K562 (cell line): ENCODE measurements around the gene ANKRD11. TPM values are rescaled to one million over a fixed set of nuclear protein-coding genes. Genes with fewer than 3 reads are reported as not detected.

ENCODE experiments used
- ATAC-seq: fragments of 200-7000 bp; cut with Tn5 transposase; 3 replicates; pipeline ENCODE4 v1.9.1; 2020; ENCODE audit warnings: moderate library complexity
- BruUV-seq: library from RNA; stranded (reverse); fragments of 400-500 nt; replicated peaks from 2 replicates; lab custom pipeline; 2021; lab: Mats Ljungman, UMichigan
- CTCF ChIA-PET: fragments of 300-600 bp; formaldehyde crosslinking; extraction: SDS; loops from one replicate; lab custom pipeline; 2021; ENCODE audit warnings: low intra/inter-chr PET ratio; lab: Yijun Ruan, JAX
- POLR2A ChIA-PET: fragments of 300-600, 350-650 bp; sonication (Branson Sonifier 250); formaldehyde crosslinking; extraction: SDS; loops from one replicate; lab custom pipeline; 2021; ENCODE audit warnings: antibody characterized with exemption, inconsistent platforms; lab: Yijun Ruan, JAX
- DNase-seq, 4 experiments: peaks; one replicate each; pipeline versions ENCODE4 v3.0.0 to v3.0.0-alpha.2; 2011 to 2018; ENCODE audit warnings: low spot score in 3 of 4, mixed read lengths in 3 of 4; ENCODE audit errors: extremely low read depth in 1 of 4
- FAIRE-seq: peaks from 2 replicates; lab custom pipeline; 2011; peaks lifted over from hg19 to GRCh38; lab: Jason Lieb, UNC
- H2AFZ ChIP-seq: 2 replicates; pipeline ENCODE4 v1.6.0; 2011; ENCODE audit warnings: low read depth, low read length, control low read depth, inconsistent platforms
- H3K27ac ChIP-seq: fragments of 200-600 bp; 3 replicates; pipeline ENCODE4 v1.8.0; 2011; ENCODE audit warnings: low read depth, mild to moderate bottlenecking, control low read depth, inconsistent platforms, low read length, moderate library complexity, mixed read lengths; ENCODE audit errors: extremely low read depth
- H3K27me3 ChIP-seq, 2 experiments: fragments of 300-600 bp in 1 of 2; 2 replicates in 1 of 2; 3 replicates in 1 of 2; pipeline versions ENCODE4 v1.6.0 to v1.8.0; 2011; ENCODE audit warnings: inconsistent platforms in 2 of 2, low read length in 2 of 2, mild to moderate bottlenecking in 1 of 2, mixed read lengths in 1 of 2, moderate library complexity in 1 of 2; ENCODE audit not compliant: control insufficient read depth in 2 of 2, insufficient read depth in 2 of 2
- H3K36me3 ChIP-seq: fragments of 300-600 bp; 3 replicates; pipeline ENCODE4 v1.8.0; 2011; ENCODE audit warnings: mild to moderate bottlenecking, low read length, inconsistent platforms; ENCODE audit not compliant: control insufficient read depth, insufficient read depth
- H3K4me1 ChIP-seq, 2 experiments: fragments of 200-600 bp in 1 of 2; replicated peaks in 1 of 2; 2 replicates in 1 of 2; 3 replicates in 1 of 2; pipeline versions ENCODE4 v1.5.1 to v1.8.0; 2011; ENCODE audit warnings: inconsistent platforms in 2 of 2, low read length in 2 of 2, mild to moderate bottlenecking in 1 of 2, mixed read lengths in 1 of 2, moderate library complexity in 1 of 2; ENCODE audit not compliant: control insufficient read depth in 2 of 2, insufficient read depth in 2 of 2
- H3K4me2 ChIP-seq: 2 replicates; pipeline ENCODE4 v1.6.1; 2011; ENCODE audit warnings: low read length, control low read depth, inconsistent platforms, mixed read lengths; ENCODE audit not compliant: insufficient read depth
- H3K4me3 ChIP-seq: fragments of 200-600 bp; sonication (generic), shearing (Covaris generic); 2 replicates; pipeline ENCODE4 v1.5.1; 2016; ENCODE audit warnings: control low read depth, inconsistent platforms
- H3K79me2 ChIP-seq: fragments of 200-600 bp; 3 replicates; pipeline ENCODE4 v1.8.0; 2011; ENCODE audit warnings: low read length, inconsistent platforms; ENCODE audit not compliant: control insufficient read depth, insufficient read depth
- H3K9ac ChIP-seq, 2 experiments: 2 replicates each; pipeline versions ENCODE4 v1.6.0 to v1.6.1; 2011; ENCODE audit warnings: low read depth in 2 of 2, low read length in 2 of 2, control low read depth in 1 of 2, inconsistent platforms in 1 of 2, mild to moderate bottlenecking in 1 of 2, mixed read lengths in 1 of 2; ENCODE audit not compliant: insufficient read depth in 1 of 2
- H3K9me1 ChIP-seq: one replicate; pipeline ENCODE4 v1.6.0; 2011; ENCODE audit warnings: inconsistent platforms, mild to moderate bottlenecking, low read length, moderate library complexity; ENCODE audit not compliant: control insufficient read depth, insufficient read depth
- H3K9me3 ChIP-seq: replicated peaks from 2 replicates; pipeline ENCODE4 v1.5.1; 2011; ENCODE audit warnings: low read depth, low read length, inconsistent platforms; ENCODE audit not compliant: control insufficient read depth, insufficient read depth
- H4K20me1 ChIP-seq: replicated peaks from 2 replicates; pipeline ENCODE4 v1.6.1; 2011; ENCODE audit warnings: low read length, inconsistent platforms, mixed read lengths; ENCODE audit not compliant: control insufficient read depth, insufficient read depth
- AFF4 ChIP-seq: sonication (generic); formaldehyde crosslinking; IDR thresholded peaks from 2 replicates; pipeline ENCODE4 v1.8.0; 2023; ENCODE audit warnings: mild to moderate bottlenecking, missing genetic modification reagents
- MBD2 ChIP-seq: sonication (generic); IDR thresholded peaks from 2 replicates; pipeline ENCODE4 v1.6.1; 2016; ENCODE audit warnings: low read depth, borderline replicate concordance
- SNIP1 ChIP-seq: fragments of 450-650 bp; IDR thresholded peaks from 2 replicates; pipeline ENCODE4 v1.7.1; 2017; ENCODE audit warnings: low read depth, mild to moderate bottlenecking
- WGBS: fragments of 100-300 bp; shearing (Covaris generic); methylation state at CpG from one replicate; pipeline ENCODE4 v1.1.6; 2016; ENCODE audit warnings: low coverage, mixed read lengths; ENCODE audit not compliant: insufficient coverage; ENCODE audit errors: missing lambda C conversion rate; 5-methylcytosine and 5-hydroxymethylcytosine counted together
- in situ Hi-C: fragments of 300-500 bp; cut with MboI; formaldehyde crosslinking; loops from 4 replicates; pipeline ENCODE4 v1.15.0; 2018; ENCODE audit warnings: inconsistent platforms, mixed read lengths
- intact Hi-C: fragments of 100-400 bp; cut with micrococcal nuclease; formaldehyde crosslinking; loops from 2 replicates; pipeline ENCODE4 v1.14.2; 2022
- polyA plus RNA-seq, 8 experiments: library from polyadenylated mRNA; depleted of rRNA in 4 of 8; stranded (reverse) in 5 of 8; unstranded in 3 of 8; fragments of >200 nt; fragmentation: Nextera tagmentation in 2 of 8; fragmentation: Illumina TruSeq in 1 of 8; extraction: Ambion mirVana in 2 of 8; extraction: Trizol in 1 of 8; gene quantifications; 2 replicates each; pipeline versions ENCODE4 v1.2.1 to v1.2.3, GENCODE V29; 2011 to 2014; ENCODE audit warnings: inconsistent platforms in 1 of 8, missing spikeins in 1 of 8
- total RNA-seq, 7 experiments: library from RNA; depleted of rRNA in 6 of 7; stranded (reverse); fragments of >200 nt in 6 of 7; fragmentation: Illumina TruSeq in 2 of 7; extraction: Trizol in 2 of 7; gene quantifications; 2 replicates each; pipeline versions ENCODE4 v1.2.1 to v1.2.3, GENCODE V29; 2011 to 2021; ENCODE audit warnings: low replicate concordance in 1 of 7
- TF ChIP-seq, protein P1 (sequence below), 2 experiments: fragments of 450-650 bp; conservative IDR thresholded peaks; 2 replicates each; pipeline ENCODE4 v1.6.1; 2017; ENCODE audit warnings: mild to moderate bottlenecking in 2 of 2, moderate library complexity in 2 of 2
- TF ChIP-seq, protein P2 (sequence below), 2 experiments: fragments of 450-650 bp; IDR thresholded peaks; 2 replicates each; pipeline ENCODE4 v1.6.1; 2016; ENCODE audit warnings: mild to moderate bottlenecking in 2 of 2, borderline replicate concordance in 1 of 2, low read depth in 1 of 2, moderate library complexity in 1 of 2

ANKRD11 gene
- total and polyA plus RNA-seq, 9 of the 15 experiments (the other 6 are each of a cell fraction or from before 2014, with no cell fraction given), result 4.7 to 126 (median 31.7) TPM

DNA sequence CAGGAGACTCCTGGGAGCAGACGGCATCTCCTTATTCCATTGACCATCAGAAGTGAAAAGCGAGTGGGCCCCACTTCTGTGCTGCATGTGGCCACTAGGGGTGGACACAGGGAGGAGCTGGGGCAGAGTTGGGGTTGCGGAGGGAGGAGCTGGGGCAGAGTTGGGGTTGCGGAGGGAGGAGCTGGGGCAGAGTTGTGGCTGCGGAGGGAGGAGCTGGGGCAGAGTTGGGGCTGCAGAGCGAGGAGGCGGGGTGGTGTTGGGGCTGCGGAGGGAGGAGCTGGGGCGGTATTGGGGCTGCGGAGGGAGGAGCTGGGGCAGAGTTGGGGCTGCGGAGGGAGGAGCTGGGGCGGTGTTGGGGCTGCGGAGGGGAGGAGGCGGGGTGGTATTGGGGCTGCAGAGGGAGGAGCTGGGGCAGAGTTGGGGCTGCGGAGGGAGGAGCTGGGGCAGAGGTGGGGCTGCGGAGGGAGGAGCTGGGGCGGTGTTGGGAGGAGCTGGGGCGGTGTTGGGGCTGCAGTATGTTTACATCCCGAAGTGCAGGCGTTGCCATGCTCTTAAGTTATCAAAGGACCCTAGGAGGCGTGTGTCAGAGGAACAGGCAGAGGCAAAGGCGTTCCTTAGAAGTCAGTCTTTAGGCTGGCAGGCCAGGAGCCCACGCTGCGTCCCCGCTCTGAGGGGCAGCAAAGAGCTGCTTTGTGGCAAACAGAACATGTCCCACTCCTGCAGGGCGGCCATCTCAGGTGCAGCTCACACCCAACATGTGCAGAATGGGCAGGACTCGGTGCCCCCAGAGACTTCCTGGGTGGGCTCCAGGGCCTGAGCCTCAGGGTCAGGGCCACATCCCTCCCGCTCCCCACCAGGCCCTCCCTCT lies 196.9 kb downstream of the ANKRD11 start:
- Histone ChIP-seq H3K79me2 (peaks cover 69% of the 10 kb centered on the region), H3K9me3 (no peaks in the 10 kb centered on the region), H3K9me1 (peaks cover 16% of the 10 kb centered on the region), H2AFZ (no peak overlapping the region), H4K20me1 (peaks cover 45% of the 10 kb centered on the region), H3K4me3 (no peak overlapping the region), H3K27me3 (no peaks in the 10 kb centered on the region), H3K4me2 (no peak overlapping the region), H3K9ac (peak overlapping the region in 1 of 2 experiments; percentile 56; a peak in 2 of 4 replicates), H3K4me1 (peaks cover 8 to 58% of the 10 kb centered on the region in 2 experiments; a peak in 4 of 5 replicates), H3K27ac (no peak overlapping the region), H3K36me3 (peaks cover 42% of the 10 kb centered on the region; the same call in 2 of the 3 replicates)
- WGBS, result 61% methylated on average over 16 of the region's 28 CpGs
- BruUV-seq, result no TSS peak
- intact Hi-C loops, result no loop called here
- peak; percentile 53 for ATAC-seq
- DNase-seq, result peak; percentile 55 to 73 (median 65)
- POLR2A ChIA-PET, result interaction anchor here (0.6 to 2.4 kb wide), 8 partner anchors 8 to 195 kb away, joined by 3 to 14 read pairs (median 4); no protein-coding TSS in a partner anchor
- in situ Hi-C loops, result no loop called here
- CTCF ChIA-PET, result no interaction called here
- no peak for FAIRE-seq
- TF ChIP-seq, protein P1, sequence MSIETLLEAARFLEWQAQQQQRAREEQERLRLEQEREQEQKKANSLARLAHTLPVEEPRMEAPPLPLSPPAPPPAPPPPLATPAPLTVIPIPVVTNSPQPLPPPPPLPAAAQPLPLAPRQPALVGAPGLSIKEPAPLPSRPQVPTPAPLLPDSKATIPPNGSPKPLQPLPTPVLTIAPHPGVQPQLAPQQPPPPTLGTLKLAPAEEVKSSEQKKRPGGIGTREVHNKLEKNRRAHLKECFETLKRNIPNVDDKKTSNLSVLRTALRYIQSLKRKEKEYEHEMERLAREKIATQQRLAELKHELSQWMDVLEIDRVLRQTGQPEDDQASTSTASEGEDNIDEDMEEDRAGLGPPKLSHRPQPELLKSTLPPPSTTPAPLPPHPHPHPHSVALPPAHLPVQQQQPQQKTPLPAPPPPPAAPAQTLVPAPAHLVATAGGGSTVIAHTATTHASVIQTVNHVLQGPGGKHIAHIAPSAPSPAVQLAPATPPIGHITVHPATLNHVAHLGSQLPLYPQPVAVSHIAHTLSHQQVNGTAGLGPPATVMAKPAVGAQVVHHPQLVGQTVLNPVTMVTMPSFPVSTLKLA (conservative IDR thresholded peaks at IDR 0.05), result peak; percentile 22 to 37; a peak in 1 of 4 replicates
- peak; percentile 62 for TF ChIP-seq SNIP1
- peak; percentile 73 for TF ChIP-seq MBD2
- TF ChIP-seq, protein P2, sequence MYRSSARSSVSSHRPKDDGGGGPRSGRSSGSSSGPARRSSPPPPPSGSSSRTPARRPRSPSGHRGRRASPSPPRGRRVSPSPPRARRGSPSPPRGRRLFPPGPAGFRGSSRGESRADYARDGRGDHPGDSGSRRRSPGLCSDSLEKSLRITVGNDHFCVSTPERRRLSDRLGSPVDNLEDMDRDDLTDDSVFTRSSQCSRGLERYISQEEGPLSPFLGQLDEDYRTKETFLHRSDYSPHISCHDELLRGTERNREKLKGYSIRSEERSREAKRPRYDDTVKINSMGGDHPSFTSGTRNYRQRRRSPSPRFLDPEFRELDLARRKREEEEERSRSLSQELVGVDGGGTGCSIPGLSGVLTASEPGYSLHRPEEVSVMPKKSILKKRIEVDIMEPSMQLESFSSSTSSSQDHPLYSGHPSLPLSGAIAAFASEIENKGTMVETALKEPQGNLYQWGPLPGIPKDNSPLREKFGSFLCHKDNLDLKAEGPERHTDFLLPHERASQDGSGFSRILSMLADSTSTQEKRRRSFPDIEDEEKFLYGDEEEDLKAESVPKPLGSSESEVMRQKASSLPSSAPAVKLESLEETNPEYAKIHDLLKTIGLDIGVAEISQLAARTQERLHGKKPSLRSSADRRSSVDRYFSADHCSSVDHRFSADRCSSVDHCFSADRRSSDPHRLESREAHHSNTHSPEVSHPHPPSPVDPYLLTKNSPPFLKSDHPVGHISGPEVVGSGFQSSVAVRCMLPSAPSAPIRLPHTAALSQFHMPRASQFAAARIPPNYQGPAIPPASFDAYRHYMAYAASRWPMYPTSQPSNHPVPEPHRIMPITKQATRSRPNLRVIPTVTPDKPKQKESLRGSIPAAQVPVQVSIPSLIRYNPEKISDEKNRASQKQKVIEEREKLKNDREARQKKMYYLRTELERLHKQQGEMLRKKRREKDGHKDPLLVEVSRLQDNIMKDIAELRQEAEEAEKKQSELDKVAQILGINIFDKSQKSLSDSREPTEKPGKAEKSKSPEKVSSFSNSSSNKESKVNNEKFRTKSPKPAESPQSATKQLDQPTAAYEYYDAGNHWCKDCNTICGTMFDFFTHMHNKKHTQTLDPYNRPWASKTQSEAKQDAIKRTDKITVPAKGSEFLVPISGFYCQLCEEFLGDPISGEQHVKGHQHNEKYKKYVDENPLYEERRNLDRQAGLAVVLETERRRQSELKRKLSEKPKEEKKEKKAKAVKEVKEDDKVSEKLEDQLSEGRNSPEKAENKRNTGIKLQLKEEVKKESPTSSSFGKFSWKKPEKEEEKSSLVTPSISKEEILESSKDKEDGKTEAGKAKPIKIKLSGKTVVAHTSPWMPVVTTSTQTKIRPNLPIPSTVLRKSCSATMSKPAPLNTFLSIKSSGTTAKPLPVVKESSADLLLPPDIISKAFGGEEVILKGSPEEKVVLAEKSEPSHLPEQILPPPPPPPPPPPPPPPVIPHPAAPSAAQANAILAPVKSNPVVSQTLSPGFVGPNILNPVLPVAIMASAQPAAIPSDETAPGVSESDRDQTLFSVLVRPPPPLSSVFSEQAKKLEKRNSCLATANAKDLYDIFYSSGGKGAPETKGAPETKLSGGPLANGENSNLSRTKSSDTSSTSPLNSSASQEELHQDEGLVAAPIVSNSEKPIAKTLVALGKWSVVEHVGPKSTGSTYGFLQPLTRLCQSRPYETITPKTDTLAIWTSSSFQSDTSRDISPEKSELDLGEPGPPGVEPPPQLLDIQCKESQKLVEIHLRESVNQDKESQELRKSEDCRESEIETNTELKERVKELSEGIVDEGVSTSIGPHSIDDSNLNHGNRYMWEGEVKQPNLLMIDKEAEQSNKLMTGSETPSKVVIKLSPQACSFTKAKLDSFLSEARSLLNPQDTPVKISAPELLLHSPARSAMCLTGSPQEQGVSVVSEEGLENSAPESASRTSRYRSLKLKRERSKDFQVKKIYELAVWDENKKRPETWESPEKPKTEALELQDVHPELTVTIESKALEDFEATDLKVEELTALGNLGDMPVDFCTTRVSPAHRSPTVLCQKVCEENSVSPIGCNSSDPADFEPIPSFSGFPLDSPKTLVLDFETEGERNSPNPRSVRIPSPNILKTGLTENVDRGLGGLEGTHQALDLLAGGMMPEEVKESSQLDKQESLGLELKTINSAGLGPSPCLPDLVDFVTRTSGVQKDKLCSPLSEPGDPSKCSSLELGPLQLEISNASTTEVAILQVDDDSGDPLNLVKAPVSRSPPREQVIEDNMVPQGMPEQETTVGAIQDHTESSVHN (IDR thresholded peaks at IDR 0.05; ENCODE audit: borderline replicate concordance in 1 of 2, low read depth in 1 of 2), result no peak
- TF ChIP-seq AFF4 (CRISPR knock-in tag), result no peak
